Gastroesophageal sphincter (tissue), 4 donors: ENCODE data around the gene SYTL3. TPM values are rescaled to one million over a fixed set of nuclear protein-coding genes. Genes with fewer than 3 reads are reported as not detected.
A peak's percentile ranks its signal among the peaks of the same experiment; 100 is the strongest.

Experiments
- ATAC-seq: fragments of 150-250 bp; one replicate; pipeline ENCODE4 v1.9.1; 2016; ENCODE audit warnings: mild to moderate bottlenecking, moderate library complexity
- H3K27ac ChIP-seq, 4 donors: fragments of 200-600 bp; sonication (generic) in 3 of 4; 1 replicate in 3 of 4; 2 replicates in 1 of 4; pipeline ENCODE4 v1.5.1; 2016 to 2019
- H3K27me3 ChIP-seq: fragments of 200-600 bp; sonication (generic); one replicate; pipeline ENCODE4 v1.5.1; 2019
- H3K36me3 ChIP-seq, 2 donors: fragments of 200-600 bp; sonication (generic); one replicate each; pipeline ENCODE4 v1.5.1; 2019; ENCODE audit warnings: control low read depth in 1 of 2
- H3K4me1 ChIP-seq, 3 donors: fragments of 200-600 bp; sonication (generic); 1 replicate in 2 of 3; 2 replicates in 1 of 3; pipeline ENCODE4 v1.5.1; 2016 to 2019; ENCODE audit warnings: control low read depth in 2 of 3
- H3K4me3 ChIP-seq, 2 donors: fragments of 200-600 bp; sonication (generic); one replicate each; pipeline ENCODE4 v1.5.1; 2019; ENCODE audit warnings: mild to moderate bottlenecking in 1 of 2, moderate library complexity in 1 of 2
- H3K9me3 ChIP-seq, 3 donors: fragments of 200-600 bp; sonication (generic); one replicate each; pipeline ENCODE4 v1.5.1; 2017 to 2019; ENCODE audit warnings: control low read depth in 2 of 3
- CTCF ChIP-seq, 4 experiments: fragments of 200-600 bp in 2 of 4; fragments of 450-650 bp in 2 of 4; sonication (generic) in 1 of 4; IDR thresholded peaks; one replicate each; pipeline ENCODE4 v1.5.1; 2017 to 2019; ENCODE audit warnings: antibody characterized with exemption in 4 of 4, mild to moderate bottlenecking in 2 of 4, moderate library complexity in 2 of 4
- EP300 ChIP-seq: sonication (generic); formaldehyde crosslinking; IDR thresholded peaks from one replicate; pipeline ENCODE4 v1.6.1; 2017; ENCODE audit warnings: antibody characterized with exemption, mild to moderate bottlenecking
- POLR2A ChIP-seq, 2 donors: fragments of 450-650 bp; IDR thresholded peaks; one replicate each; pipeline ENCODE4 v1.6.1; 2017; ENCODE audit warnings: antibody characterized with exemption in 2 of 2, mild to moderate bottlenecking in 2 of 2, moderate library complexity in 1 of 2
- POLR2AphosphoS5 ChIP-seq: sonication (generic); formaldehyde crosslinking; IDR thresholded peaks from one replicate; pipeline ENCODE4 v1.6.1; 2017; ENCODE audit warnings: antibody characterized with exemption
- WGBS, 2 donors: methylation state at CpG; one replicate each; pipeline ENCODE4 v1.1.5; 2018; ENCODE audit warnings: low coverage in 1 of 2; 5-methylcytosine and 5-hydroxymethylcytosine counted together
- total RNA-seq, 4 donors: library from RNA; depleted of rRNA; stranded (reverse); fragments of >200 nt; gene quantifications; one replicate each; pipeline ENCODE4 v1.1.0, GENCODE V29; 2016

Gene SYTL3
- total RNA-seq, 4 donors from 2014 or later = 1.9 to 5.9 (median 4.5) TPM

GRCh38 chr6:158634695-158635426 lies 15.0 kb upstream of the SYTL3 start:
- TF ChIP-seq POLR2A (IDR thresholded peaks at IDR 0.05) = no peak
- TF ChIP-seq EP300 = no peak
- no peak for TF ChIP-seq CTCF (IDR thresholded peaks at IDR 0.05)
- TF ChIP-seq POLR2AphosphoS5 = no peak
- Histone ChIP-seq H3K27me3 (no peaks in the 10 kb centered on the region), H3K36me3 (peaks cover 0 to 57% of the 10 kb centered on the region in 2 donors), H3K4me3 (no peak overlapping the region), H3K9me3 (no peaks in the 10 kb centered on the region), H3K27ac (peak overlapping the region in 2 of 4 donors; percentile 6 to 24), H3K4me1 (peaks cover 0 to 39% (median 19%) of the 10 kb centered on the region in 3 donors)
- 75 to 78% methylated on average over 4 to 6 of the region's 6 CpGs for WGBS, 2 donors
- no peak for ATAC-seq

- H3K27ac ChIP-seq = peak overlapping the region in 1 of 4 donors; percentile 6
- no peak overlapping the region for H3K4me3 ChIP-seq
- no peak for TF ChIP-seq CTCF (IDR thresholded peaks at IDR 0.05)
- no peak for TF ChIP-seq POLR2A (IDR thresholded peaks at IDR 0.05)
- TF ChIP-seq POLR2AphosphoS5 = no peak
- no peak for TF ChIP-seq EP300
- H3K36me3 ChIP-seq = peaks cover 0 to 55% of the 10 kb centered on the region in 2 donors
- H3K9me3 ChIP-seq = no peaks in the 10 kb centered on the region
- peaks cover 0 to 45% (median 19%) of the 10 kb centered on the region in 3 donors for H3K4me1 ChIP-seq
- ATAC-seq = no peak
- no peaks in the 10 kb centered on the region for H3K27me3 ChIP-seq
- 79 to 82% methylated on average over 4 to 6 of the region's 7 CpGs for WGBS, 2 donors
Measured at GRCh38 chr6:158635427-158636073, 14.3 kb upstream of the SYTL3 start.

- peaks cover 0 to 49% of the 10 kb centered on the region in 2 donors for H3K36me3 ChIP-seq
- H3K27me3 ChIP-seq = no peaks in the 10 kb centered on the region
- H3K27ac ChIP-seq = no peak overlapping the region
- TF ChIP-seq EP300 = no peak
- TF ChIP-seq POLR2AphosphoS5 = no peak
- TF ChIP-seq CTCF (IDR thresholded peaks at IDR 0.05) = no peak
- no peak for TF ChIP-seq POLR2A (IDR thresholded peaks at IDR 0.05)
- H3K9me3 ChIP-seq = no peaks in the 10 kb centered on the region
- WGBS, 2 donors = 87 to 90% methylated on average over 5 to 8 of the region's 8 CpGs
- no peak overlapping the region for H3K4me3 ChIP-seq
- peaks cover 0 to 45% (median 7%) of the 10 kb centered on the region in 3 donors for H3K4me1 ChIP-seq
- ATAC-seq = no peak
Measured at GRCh38 chr6:158636778-158637177, 13.1 kb upstream of the SYTL3 start.

- no peak for ATAC-seq
Measured at GRCh38 chr6:158638324-158638854, 11.5 kb upstream of the SYTL3 start.

More at GRCh38 chr6:158638324-158638854, 11.5 kb upstream of the SYTL3 start:
- Histone ChIP-seq H3K4me3 (no peak overlapping the region), H3K36me3 (peaks cover 0 to 36% of the 10 kb centered on the region in 2 donors), H3K9me3 (no peaks in the 10 kb centered on the region), H3K27ac (peak overlapping the region in 1 of 4 donors; percentile 9), H3K4me1 (peaks cover 9 to 53% (median 10%) of the 10 kb centered on the region in 3 donors), H3K27me3 (no peaks in the 10 kb centered on the region)
- 63 to 71% methylated on average over 1 to 3 of the region's 3 CpGs for WGBS, 2 donors
- TF ChIP-seq CTCF (IDR thresholded peaks at IDR 0.05) (no peak), EP300 (no peak), POLR2AphosphoS5 (no peak), POLR2A (IDR thresholded peaks at IDR 0.05) (no peak)
